A549 (cell line): ENCODE measurements around the gene ACE2. TPM values are rescaled to one million over a fixed set of nuclear protein-coding genes. Genes with fewer than 3 reads are reported as not detected.
"Not testable (repeated sequence)": the region's sequence is repeated elsewhere in the genome, so short reads cannot be mapped to it uniquely, and the experiment has no call there.

Experiments
- ATAC-seq, 2 experiments: fragments of 200-7000 bp in 1 of 2; fragments of >200 bp in 1 of 2; cut with Nextera tagmentation in 1 of 2; cut with Tn5 transposase in 1 of 2; 3 replicates each; pipeline versions ENCODE4 v1.8.0 to v1.9.1; 2018 to 2020; ENCODE audit warnings: mild to moderate bottlenecking in 1 of 2, moderate library complexity in 1 of 2
- CTCF ChIA-PET: fragments of 300-600 bp; sonication (Branson Sonifier 250); formaldehyde crosslinking; extraction: SDS; loops from one replicate; lab custom pipeline; 2021; ENCODE audit warnings: antibody characterized with exemption, inconsistent platforms; lab: Yijun Ruan, JAX
- POLR2A ChIA-PET: fragments of 350-600 bp; formaldehyde crosslinking; extraction: SDS; loops from one replicate; lab custom pipeline; 2021; ENCODE audit warnings: antibody characterized with exemption, inconsistent platforms; lab: Yijun Ruan, JAX
- DNase-seq, 2 experiments: peaks; one replicate each; pipeline versions ENCODE4 v3.0.0 to v3.0.0-alpha.2; 2011 to 2016; ENCODE audit warnings: low read depth in 1 of 2, low spot score in 1 of 2
- FAIRE-seq: peaks from 2 replicates; lab custom pipeline; 2011; peaks lifted over from hg19 to GRCh38; lab: Jason Lieb, UNC
- H3K27ac ChIP-seq, 2 experiments: fragments of >200 bp; sonication (Bioruptor Twin); formaldehyde crosslinking; 3 replicates each; pipeline ENCODE4 v1.5.1; 2016 to 2017
- H3K4me1 ChIP-seq: fragments of >200 bp; sonication (Bioruptor Twin); formaldehyde crosslinking; 3 replicates; pipeline ENCODE4 v1.6.1; 2016
- H3K4me2 ChIP-seq: fragments of >200 bp; sonication (Bioruptor Twin); formaldehyde crosslinking; 3 replicates; pipeline ENCODE4 v1.6.1; 2016
- H3K4me3 ChIP-seq: fragments of >200 bp; sonication (Bioruptor Twin); formaldehyde crosslinking; 3 replicates; pipeline ENCODE4 v1.5.1; 2016
- H3K9me3 ChIP-seq: fragments of >200 bp; sonication (Bioruptor Twin); formaldehyde crosslinking; 3 replicates; pipeline ENCODE4 v1.6.1; 2016
- CEBPB ChIP-seq, 2 experiments: fragments of >200 bp in 1 of 2; sonication (Bioruptor Twin) in 1 of 2; formaldehyde crosslinking in 1 of 2; IDR thresholded peaks; 2 replicates each; pipeline ENCODE4 v1.6.1; 2012 to 2016
- CHD2 ChIP-seq: fragments of 150-350 bp; IDR thresholded peaks from 2 replicates; pipeline ENCODE4 v1.6.1; 2014; ENCODE audit warnings: low read length; ENCODE audit not compliant: partially characterized antibody
- EHMT2 ChIP-seq: fragments of 200-600 bp; sonication (generic); IDR thresholded peaks from 2 replicates; pipeline ENCODE4 v1.6.1; 2016; ENCODE audit warnings: antibody characterized with exemption, low read depth, mild to moderate bottlenecking, moderate library complexity
- ESRRA ChIP-seq: fragments of 150-350 bp; IDR thresholded peaks from 2 replicates; pipeline ENCODE4 v1.6.1; 2014; ENCODE audit warnings: mild to moderate bottlenecking, low read length, borderline replicate concordance
- FOSL2 ChIP-seq, 2 experiments: fragments of 450-650 bp in 1 of 2; fragments of >200 bp in 1 of 2; sonication (Bioruptor Twin) in 1 of 2; formaldehyde crosslinking; IDR thresholded peaks; 2 replicates each; pipeline versions ENCODE4 v1.5.0 to v1.6.1; 2016 to 2020; ENCODE audit warnings: mild to moderate bottlenecking in 1 of 2, moderate library complexity in 1 of 2
- FOXS1 ChIP-seq: fragments of 250-450 bp; sonication (Bioruptor Pico); IDR thresholded peaks from 2 replicates; pipeline ENCODE4 v1.5.0; 2020; ENCODE audit warnings: mild to moderate bottlenecking, moderate library complexity
- GATA3 ChIP-seq: IDR thresholded peaks from 2 replicates; pipeline ENCODE4 v1.6.1; 2012; ENCODE audit warnings: borderline replicate concordance
- HOXA7 ChIP-seq: fragments of 250-450 bp; sonication (Bioruptor Pico); IDR thresholded peaks from 2 replicates; pipeline ENCODE4 v1.5.0; 2020; ENCODE audit warnings: mild to moderate bottlenecking, moderate library complexity
- JUNB ChIP-seq: fragments of >200 bp; sonication (Bioruptor Twin); formaldehyde crosslinking; IDR thresholded peaks from 2 replicates; pipeline ENCODE4 v1.6.1; 2016
- KDM5A ChIP-seq: fragments of 200-600 bp; sonication (generic); IDR thresholded peaks from 2 replicates; pipeline ENCODE4 v1.6.1; 2016; ENCODE audit warnings: antibody characterized with exemption, mild to moderate bottlenecking
- PHF8 ChIP-seq: fragments of 200-600 bp; sonication (generic); IDR thresholded peaks from 2 replicates; pipeline ENCODE4 v1.6.1; 2016; ENCODE audit warnings: low read depth, mild to moderate bottlenecking, antibody characterized with exemption, moderate library complexity, borderline replicate concordance
- POLR2AphosphoS2 ChIP-seq: conservative IDR thresholded peaks from 2 replicates; pipeline ENCODE4 v1.6.1; 2012; ENCODE audit warnings: low read length, improper control_type of control experiment, inconsistent platforms
- RARB ChIP-seq: fragments of 250-450 bp; sonication (Bioruptor Pico); IDR thresholded peaks from 2 replicates; pipeline ENCODE4 v1.8.0; 2021; ENCODE audit warnings: mild to moderate bottlenecking, moderate library complexity
- RFX5 ChIP-seq: fragments of 450-650 bp; IDR thresholded peaks from 2 replicates; pipeline ENCODE4 v1.7.1; 2014; ENCODE audit warnings: antibody characterized with exemption, mild to moderate bottlenecking, moderate library complexity
- SMC3 ChIP-seq: fragments of >200 bp; sonication (Bioruptor Twin); formaldehyde crosslinking; IDR thresholded peaks from 3 replicates; pipeline ENCODE4 v1.6.1; 2018; ENCODE audit warnings: inconsistent platforms
- SREBF2 ChIP-seq: fragments of 450-650 bp; IDR thresholded peaks from 2 replicates; pipeline ENCODE4 v1.6.1; 2014; ENCODE audit warnings: mild to moderate bottlenecking, moderate library complexity
- ZNF302 ChIP-seq: fragments of 250-450 bp; sonication (Bioruptor Pico); IDR thresholded peaks from 2 replicates; pipeline ENCODE4 v1.9.0; 2021; ENCODE audit warnings: inconsistent platforms, mild to moderate bottlenecking, moderate library complexity
- WGBS: methylation state at CpG from one replicate; pipeline ENCODE4 v1.1.6; 2017; ENCODE audit errors: missing lambda C conversion rate; 5-methylcytosine and 5-hydroxymethylcytosine counted together
- polyA minus RNA-seq: library from RNA; depleted of rRNA, polyadenylated mRNA; stranded (reverse); fragments of >200 nt; gene quantifications from 2 replicates; pipeline ENCODE4 v1.2.3, GENCODE V29; 2011; rRNA and poly(A)+ RNA removed
- polyA plus RNA-seq, 4 experiments: library from polyadenylated mRNA; depleted of rRNA in 3 of 4; stranded (reverse); fragments of >200 nt; fragmentation: RNase III in 1 of 4; extraction: RNeasy Plus Mini Kit Qiagen cat#74134 plus additional on column Dnase treatment in 1 of 4; gene quantifications; 2 replicates in 3 of 4; 3 replicates in 1 of 4; pipeline ENCODE4 v1.2.3, GENCODE V29; 2011 to 2017
- TF ChIP-seq, protein P1 (sequence below): fragments of 450-650 bp; IDR thresholded peaks from 2 replicates; pipeline ENCODE4 v1.6.1; 2014; ENCODE audit warnings: antibody characterized with exemption
- TF ChIP-seq, protein P2 (sequence below): fragments of >200 bp; sonication (Bioruptor Twin); formaldehyde crosslinking; IDR thresholded peaks from 3 replicates; pipeline ENCODE4 v1.5.1; 2016

The ACE2 gene
- polyA plus RNA-seq (2011; rRNA removed) = 0.06 TPM in 1 of 2 replicates, not detected in the other
- polyA plus RNA-seq (2012; cell fraction: cytosol; rRNA removed) = 0.01 TPM in 1 of 2 replicates, not detected in the other
- not detected in 2 replicates for polyA plus RNA-seq (2012; cell fraction: nucleus; rRNA removed)
- not detected in 3 replicates for polyA plus RNA-seq (2017; fragmentation: RNase III; extraction: RNeasy Plus Mini Kit Qiagen cat#74134 plus additional on column Dnase treatment)
- not detected in 2 replicates for polyA minus RNA-seq

DNA sequence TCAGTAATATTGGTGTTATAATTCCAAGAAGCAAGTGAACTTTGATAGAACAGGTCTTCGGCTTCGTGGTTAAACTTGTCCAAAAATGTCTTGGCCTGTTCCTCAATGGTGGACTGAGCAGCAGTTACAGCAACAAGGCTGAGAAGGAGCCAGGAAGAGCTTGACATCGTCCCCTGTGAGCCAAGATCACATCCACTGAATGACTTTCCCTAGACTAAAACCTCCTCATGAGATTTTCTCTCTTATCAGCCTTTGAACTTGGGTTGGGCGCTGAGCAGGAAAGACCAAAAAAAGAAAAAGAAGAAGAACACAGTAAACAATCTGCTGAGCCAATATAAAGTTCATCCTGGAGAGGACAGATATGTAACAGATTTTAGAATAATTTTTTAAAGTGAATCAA, at the start of gene ACE2:
ACE2 (minus strand) TSS at position 216 of the 400 bp plus-strand sequence; CDS start at position 167, 49 bp downstream.
- H3K27ac ChIP-seq = no peak within 1 kb of the TSS
- no peak for TF ChIP-seq FOXS1
- TF ChIP-seq HOXA7 (CRISPR knock-in tag) = no peak
- no peak for TF ChIP-seq EHMT2
- no peak for TF ChIP-seq CHD2
- TF ChIP-seq POLR2AphosphoS2 = no peak
- no peak for TF ChIP-seq GATA3
- TF ChIP-seq PHF8 = no peak
- no peak for TF ChIP-seq JUNB
- TF ChIP-seq RARB (CRISPR knock-in tag) = no peak
- TF ChIP-seq, protein P1, sequence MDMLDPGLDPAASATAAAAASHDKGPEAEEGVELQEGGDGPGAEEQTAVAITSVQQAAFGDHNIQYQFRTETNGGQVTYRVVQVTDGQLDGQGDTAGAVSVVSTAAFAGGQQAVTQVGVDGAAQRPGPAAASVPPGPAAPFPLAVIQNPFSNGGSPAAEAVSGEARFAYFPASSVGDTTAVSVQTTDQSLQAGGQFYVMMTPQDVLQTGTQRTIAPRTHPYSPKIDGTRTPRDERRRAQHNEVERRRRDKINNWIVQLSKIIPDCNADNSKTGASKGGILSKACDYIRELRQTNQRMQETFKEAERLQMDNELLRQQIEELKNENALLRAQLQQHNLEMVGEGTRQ = no peak
- TF ChIP-seq RFX5 = no peak
- TF ChIP-seq CEBPB (IDR thresholded peaks at IDR 0.05) = no peak
- no peak for TF ChIP-seq ZNF302 (CRISPR knock-in tag)
- no peak for TF ChIP-seq SMC3
- TF ChIP-seq, protein P2, sequence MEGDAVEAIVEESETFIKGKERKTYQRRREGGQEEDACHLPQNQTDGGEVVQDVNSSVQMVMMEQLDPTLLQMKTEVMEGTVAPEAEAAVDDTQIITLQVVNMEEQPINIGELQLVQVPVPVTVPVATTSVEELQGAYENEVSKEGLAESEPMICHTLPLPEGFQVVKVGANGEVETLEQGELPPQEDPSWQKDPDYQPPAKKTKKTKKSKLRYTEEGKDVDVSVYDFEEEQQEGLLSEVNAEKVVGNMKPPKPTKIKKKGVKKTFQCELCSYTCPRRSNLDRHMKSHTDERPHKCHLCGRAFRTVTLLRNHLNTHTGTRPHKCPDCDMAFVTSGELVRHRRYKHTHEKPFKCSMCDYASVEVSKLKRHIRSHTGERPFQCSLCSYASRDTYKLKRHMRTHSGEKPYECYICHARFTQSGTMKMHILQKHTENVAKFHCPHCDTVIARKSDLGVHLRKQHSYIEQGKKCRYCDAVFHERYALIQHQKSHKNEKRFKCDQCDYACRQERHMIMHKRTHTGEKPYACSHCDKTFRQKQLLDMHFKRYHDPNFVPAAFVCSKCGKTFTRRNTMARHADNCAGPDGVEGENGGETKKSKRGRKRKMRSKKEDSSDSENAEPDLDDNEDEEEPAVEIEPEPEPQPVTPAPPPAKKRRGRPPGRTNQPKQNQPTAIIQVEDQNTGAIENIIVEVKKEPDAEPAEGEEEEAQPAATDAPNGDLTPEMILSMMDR = no peak
- no peak within 1 kb of the TSS for H3K4me2 ChIP-seq
- no peak for ATAC-seq
- H3K4me1 ChIP-seq = no peaks in the 10 kb centered on the region
- DNase-seq = no peak
- POLR2A ChIA-PET = no interaction called here
- CTCF ChIA-PET = no interaction called here
- no peaks in the 10 kb centered on the region for H3K9me3 ChIP-seq
- FAIRE-seq = no peak
- H3K4me3 ChIP-seq = no peak within 1 kb of the TSS
- WGBS = 60% methylated on average over 4 of the region's 4 CpGs

DNA sequence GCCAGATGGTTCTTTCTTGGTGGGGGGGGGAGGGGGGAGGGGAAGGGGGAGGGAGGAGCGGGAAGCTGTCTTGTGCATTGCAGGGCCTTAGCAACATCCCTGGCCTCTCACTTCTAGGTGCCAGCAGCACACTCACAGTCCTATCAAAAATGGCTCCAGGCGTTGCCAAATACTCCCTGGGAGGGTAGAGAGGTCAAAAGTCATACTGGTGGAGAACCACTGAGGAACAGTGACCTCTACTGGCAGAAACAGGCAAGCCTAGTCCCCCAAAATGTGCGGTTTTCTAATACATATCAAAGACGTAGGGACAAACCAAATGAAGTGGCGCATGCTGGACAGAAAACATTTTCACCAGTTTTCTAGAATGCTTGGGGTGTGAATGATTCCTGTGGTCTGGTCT, 46.8 kb upstream of the ACE2 start:
- H3K4me1 ChIP-seq, H3K27ac ChIP-seq, DNase-seq, H3K4me3 ChIP-seq, FAIRE-seq, H3K4me2 ChIP-seq, H3K9me3 ChIP-seq, POLR2A ChIA-PET: not testable (repeated sequence)
- WGBS = no CpG with 5 or more reads among the region's 5 CpGs
- CTCF ChIA-PET = interaction anchor here (1.3 kb wide), 1 partner anchor 298 kb away, joined by 4 read pairs; no protein-coding TSS in a partner anchor
- ATAC-seq = peak; percentile 70 to 82; a peak in 5 of 6 replicates

DNA sequence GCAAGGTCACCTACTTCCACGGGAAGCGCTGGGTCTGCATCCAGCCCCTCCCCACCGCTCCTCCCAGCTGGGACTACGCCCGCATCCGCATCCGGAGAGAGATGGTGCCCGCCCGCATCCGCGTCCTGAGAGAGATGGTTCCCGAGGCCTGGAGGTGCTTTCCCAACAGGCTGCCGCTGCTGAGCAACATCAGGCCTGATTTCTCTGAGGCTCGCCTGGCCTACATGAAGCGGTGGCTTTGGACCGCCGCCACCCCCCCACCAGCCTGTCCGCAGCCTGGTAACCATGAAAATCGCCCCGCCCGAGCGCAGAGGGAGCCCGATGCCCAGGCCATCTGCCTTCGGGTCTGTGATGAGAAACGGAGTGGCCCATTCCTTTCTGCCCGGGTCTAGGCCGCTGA, 45.8 kb upstream of the ACE2 start:
- ATAC-seq = no peak
- POLR2A ChIA-PET = no interaction called here
- no peak overlapping the region for H3K27ac ChIP-seq
- 95% methylated on average over 11 of the region's 27 CpGs for WGBS
- no peaks in the 10 kb centered on the region for H3K4me1 ChIP-seq
- H3K9me3 ChIP-seq = no peaks in the 10 kb centered on the region
- DNase-seq = no peak
- TF ChIP-seq ESRRA = no peak
- no peak for TF ChIP-seq EHMT2
- TF ChIP-seq PHF8 = no peak
- no peak for TF ChIP-seq FOSL2 (IDR thresholded peaks at IDR 0.05)
- no peak for TF ChIP-seq FOSL2 (CRISPR knock-in tag; IDR thresholded peaks at IDR 0.05)
- TF ChIP-seq SREBF2 = no peak
- TF ChIP-seq KDM5A = no peak
- TF ChIP-seq, protein P1 = no peak
- TF ChIP-seq, all 56 proteins: peak for 0
- H3K4me3 ChIP-seq = no peak overlapping the region
- CTCF ChIA-PET = no interaction called here
- no peak for FAIRE-seq
- no peak overlapping the region for H3K4me2 ChIP-seq
